Activated CD4-positive, alpha-beta T cell treated with anti-CD3 and anti-CD28 coated beads for 24 hours (primary cell): Measurements from ENCODE around the gene DUSP19.

ENCODE experiments used
- DNase-seq, 2 donors: peaks; one replicate each; pipeline ENCODE4 v3.0.0-alpha.2; 2020; ENCODE audit warnings: low read depth in 2 of 2

DUSP19 gene

DNA sequence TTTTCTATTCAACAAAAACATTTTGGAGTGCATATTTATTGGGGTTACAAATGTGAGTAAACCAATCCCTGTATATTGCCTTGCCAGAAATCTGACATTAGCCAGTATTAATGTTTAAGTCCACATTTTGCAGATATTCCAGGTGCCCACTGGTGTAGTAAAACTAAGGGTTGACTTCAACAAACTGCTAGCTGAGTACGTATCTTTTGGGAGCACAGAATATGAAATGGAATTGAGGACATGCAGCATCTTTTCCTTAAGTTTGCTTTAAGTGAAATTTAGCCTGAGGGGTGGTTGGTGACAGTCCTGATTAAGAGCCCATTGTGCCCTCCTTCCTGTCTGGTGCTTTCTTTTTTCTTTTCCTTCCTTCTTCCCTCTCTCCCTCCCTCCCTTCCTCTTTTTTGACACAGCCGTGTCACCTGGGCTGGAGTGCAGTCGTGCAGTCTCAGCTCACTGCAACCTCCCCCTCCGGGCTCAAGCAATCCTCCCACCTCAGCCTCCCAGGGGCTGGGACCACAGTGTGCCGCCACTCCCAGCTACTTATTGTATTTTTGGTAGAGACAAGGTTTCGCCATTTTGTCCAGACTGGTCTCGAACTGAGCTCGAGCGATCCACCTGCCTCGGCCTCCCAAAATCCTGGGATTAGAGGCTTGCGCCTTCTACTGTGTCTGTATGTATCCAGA, 47.3 kb downstream of the DUSP19 start:
- DNase-seq = no peak

DNA sequence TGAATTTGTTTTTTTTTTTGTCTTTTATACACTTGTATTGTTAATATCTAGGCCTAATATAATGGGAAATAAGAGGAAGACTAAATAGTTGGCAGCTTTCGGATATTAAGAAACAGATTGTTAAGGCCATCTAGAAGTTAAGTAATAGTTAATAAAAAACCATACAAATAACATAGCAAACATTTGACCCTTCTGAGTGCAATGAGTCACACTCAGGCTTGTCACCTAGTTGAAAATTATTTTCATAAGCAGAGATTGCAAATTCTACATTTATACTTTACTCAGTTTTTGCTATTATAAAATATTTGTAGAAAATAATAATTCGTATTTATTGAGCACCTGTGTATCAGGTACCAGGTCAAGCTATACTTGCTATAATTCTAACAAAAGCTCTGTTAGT, 48.1 kb downstream of the DUSP19 start:
- no peak for DNase-seq

GRCh38 chr2:183134016-183134415, 55.5 kb downstream of the DUSP19 start:
- DNase-seq = no peak

- no peak for DNase-seq
Observed at GRCh38 chr2:183148955-183149354, 70.4 kb downstream of the DUSP19 start.

DNA sequence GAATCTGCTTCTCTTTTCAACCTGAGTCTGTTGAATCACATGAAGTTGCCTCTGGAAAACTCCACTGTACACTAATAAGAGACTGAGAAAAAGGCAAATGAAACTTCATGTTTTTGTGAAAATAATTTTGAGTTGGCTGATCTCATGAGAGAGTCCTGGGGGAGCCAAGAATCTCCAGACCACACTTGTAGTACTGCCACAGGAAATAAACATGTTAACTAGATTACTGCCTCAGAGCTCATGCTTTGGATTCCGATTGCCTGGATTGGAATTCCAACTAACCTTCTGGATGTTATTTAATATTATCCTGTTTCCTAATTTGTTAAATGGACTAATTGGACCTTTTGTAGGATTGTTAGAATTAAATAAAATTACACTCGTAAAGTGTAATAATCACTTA, 70.9 kb downstream of the DUSP19 start:
- no peak for DNase-seq
